GM21423 (cell line): ENCODE results near the gene GUCA2B.

Source experiments
- ATAC-seq: cut with Tn5 transposase; IDR thresholded peaks from one replicate; pipeline ENCODE4 v1.9.1; 2021; ENCODE audit warnings: mild to moderate bottlenecking, moderate library complexity; ENCODE audit not compliant: unreplicated experiment

Gene GUCA2B

DNA sequence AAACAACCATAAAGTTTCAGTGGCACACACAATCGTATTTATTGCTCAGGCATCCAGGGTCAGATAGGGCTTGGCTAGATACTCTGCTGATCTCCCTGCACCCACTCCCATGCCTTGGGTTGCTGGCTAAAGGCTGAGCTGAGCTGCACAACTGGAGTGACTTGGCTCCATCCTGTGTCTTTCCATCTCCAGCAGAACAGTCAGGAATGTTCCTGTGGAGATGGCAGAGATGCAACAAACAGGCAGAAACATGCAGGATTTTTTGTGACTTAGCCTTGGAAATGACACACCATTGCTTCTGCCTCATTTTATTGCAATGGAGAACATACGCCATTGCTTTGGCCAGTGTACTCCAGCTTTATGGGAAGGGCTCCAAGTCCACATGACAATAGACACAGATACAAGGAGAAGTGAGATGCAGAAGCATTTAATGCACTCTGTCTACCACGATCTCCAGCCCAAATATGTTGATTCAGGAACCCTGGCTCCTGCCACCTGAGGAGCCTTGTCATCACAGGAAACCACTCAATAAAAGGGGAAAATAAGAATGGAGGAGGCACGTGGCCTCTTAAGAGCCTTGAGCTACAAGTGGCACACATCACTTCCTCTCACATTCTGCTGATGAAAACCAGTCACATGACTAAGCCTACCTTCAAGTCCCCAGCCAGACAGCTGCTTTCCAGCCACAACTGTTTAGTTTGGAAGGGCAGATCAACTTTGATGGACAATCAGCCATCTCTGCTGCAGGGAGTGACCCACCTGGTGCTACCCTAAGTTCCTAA is 10.1 kb upstream of the GUCA2B start:
- ATAC-seq: no peak

- ATAC-seq: no peak
These were observed 9.1 kb upstream of the GUCA2B start for GRCh38 chr1:42143896-42144710.

DNA sequence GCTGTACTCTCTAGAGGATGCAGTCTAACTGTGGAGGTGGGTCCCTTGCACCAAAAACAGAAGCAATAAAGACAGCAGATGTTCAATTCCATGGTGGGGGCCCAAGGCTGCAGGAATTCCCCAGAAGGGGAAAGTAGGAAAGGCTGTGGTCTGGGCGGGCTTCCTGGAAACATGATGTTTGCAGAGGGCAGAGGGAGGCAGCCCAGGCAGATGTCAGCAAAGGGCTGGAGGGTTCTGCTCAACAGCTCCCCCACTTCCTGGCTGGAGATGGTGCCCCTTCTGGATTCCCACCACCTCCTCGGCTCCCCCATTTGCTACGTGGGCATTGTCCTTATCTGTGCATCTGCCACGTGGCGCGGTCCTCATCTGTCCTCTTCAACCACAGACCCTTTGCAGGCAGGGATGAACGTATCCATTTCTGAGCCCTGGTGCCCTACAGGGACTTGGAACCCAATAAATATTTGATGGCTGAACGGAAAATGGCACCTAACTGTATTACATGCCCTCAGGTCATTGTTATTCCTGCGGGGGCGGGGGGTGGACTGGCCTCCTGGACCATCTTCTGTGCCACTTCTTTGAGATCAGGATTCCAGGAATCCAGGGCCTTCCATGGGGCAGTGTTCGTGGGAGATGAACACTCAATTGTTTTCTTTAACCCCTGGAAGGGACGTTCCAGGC is 8.4 kb upstream of the GUCA2B start:
- no peak for ATAC-seq

DNA sequence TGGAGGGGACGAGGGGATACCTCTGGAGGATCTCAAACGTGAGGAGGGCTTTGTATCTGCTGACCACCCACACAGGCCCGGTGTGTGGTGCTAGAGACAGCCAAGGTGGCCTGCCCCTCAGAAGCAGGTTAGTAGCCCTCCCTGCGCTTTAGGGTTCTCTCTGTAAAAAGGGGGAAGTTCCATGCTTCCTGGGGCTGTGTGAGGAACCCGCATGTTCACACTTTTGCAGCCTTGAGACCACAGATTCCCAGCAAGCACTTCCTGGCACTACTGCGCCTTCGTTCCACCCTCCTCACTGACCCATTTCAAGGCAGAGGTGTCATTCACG is 7.9 kb upstream of the GUCA2B start:
- no peak for ATAC-seq

DNA sequence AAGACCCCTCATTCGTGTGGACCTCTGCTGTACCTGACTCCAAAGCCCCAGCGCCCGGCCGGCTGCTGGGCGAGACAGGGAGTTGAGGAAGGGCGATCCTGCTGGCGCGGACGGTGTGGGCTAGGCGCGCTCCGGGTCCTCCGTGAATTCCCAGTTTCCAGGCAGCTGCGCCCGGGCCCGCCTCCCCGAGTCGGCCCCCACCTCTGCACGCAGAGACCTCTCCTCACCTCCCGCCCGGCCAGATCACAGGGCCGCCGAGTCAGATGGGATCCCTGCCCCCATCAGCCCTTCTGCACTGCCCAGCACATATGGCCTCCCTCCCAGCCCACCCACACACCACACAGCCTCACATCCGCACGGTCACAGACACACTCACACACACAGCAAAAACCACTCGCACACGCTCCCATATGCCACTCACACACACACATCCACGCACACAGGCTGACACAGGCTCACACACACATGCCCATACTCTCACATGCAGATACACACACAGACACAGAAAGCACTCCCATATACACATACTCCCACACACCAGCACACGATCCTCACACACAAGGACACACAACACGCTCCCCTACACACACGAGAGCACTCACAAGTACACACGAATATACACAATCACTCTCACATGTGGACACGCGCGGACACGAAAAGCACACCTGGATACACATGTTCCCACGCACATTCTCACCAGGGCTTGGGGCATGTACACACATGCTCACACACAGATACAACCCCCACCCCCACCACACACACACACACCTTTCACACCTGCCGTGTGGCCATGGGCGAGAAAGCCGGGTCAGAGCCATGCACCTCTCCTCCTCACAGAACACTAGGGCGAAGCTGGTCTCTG is 7.2 kb upstream of the GUCA2B start:
- no peak for ATAC-seq

GRCh38 chr1:42146626-42147320 is 6.4 kb upstream of the GUCA2B start:
- ATAC-seq: no peak

DNA sequence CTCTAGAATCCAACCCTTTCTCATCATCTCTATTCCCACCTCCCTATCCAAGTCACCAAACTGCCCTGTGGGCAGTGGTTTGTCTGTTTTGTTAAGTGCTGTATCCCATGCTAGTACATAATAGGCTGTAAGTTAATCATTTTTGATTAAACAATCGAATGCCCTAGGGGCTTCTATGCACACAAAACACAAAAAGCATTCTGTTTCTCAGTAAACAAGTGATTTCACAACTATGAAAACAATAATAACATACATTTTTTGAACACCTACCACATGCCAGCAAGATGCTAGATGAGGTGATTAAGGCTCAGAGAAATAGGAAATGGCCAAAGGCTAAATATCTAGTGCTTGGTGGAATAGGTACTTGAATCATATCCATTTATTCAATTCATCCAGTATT is 5.0 kb upstream of the GUCA2B start:
- no peak for ATAC-seq

DNA sequence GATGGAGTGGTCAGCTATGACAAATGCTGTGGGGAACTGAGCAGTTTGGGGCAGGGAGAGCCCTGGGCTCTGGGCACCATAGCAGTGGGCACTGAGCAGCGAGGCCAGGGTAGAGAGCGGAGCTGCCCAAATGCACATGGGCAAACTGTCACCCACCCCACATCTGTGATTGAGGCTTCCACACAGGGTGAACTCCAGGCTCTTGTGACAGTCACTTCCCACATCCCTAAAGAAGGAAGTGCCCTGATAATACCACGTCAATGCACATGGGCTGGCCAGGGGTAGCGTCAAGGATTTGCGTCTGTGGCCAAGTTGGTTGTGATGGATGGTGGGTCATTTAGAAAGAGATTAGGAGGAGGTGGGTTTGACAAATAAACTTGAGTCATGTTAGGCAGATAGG is 2.6 kb upstream of the GUCA2B start:
- ATAC-seq: no peak

- ATAC-seq: no peak
These were observed 1.1 kb upstream of the GUCA2B start for GRCh38 chr1:42152119-42152518.

DNA sequence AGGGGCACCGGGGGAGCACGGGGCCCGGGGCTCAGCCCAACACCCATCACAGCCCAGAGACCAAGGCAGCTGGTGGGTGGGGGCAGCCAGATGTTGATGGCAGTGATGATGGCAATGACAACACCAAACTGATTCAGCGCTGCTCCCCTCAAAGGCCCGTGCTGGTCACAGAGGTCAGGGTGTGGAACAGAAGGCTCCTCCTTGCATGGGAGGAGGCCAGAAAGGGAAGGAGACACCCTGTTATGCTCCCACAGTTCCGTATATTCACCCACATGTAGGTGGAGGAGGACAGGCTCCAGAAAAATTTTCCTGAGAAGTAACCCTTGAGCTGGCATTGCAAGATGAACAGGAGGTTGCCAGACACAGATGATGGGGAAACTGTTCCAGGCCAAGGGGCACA is 414 bp downstream of the GUCA2B start:
- ATAC-seq: no peak

GRCh38 chr1:42154685-42155084 is 1.5 kb downstream of the GUCA2B start:
- ATAC-seq: no peak

- no peak for ATAC-seq
These were observed 2.2 kb downstream of the GUCA2B start for GRCh38 chr1:42155362-42155761.

DNA sequence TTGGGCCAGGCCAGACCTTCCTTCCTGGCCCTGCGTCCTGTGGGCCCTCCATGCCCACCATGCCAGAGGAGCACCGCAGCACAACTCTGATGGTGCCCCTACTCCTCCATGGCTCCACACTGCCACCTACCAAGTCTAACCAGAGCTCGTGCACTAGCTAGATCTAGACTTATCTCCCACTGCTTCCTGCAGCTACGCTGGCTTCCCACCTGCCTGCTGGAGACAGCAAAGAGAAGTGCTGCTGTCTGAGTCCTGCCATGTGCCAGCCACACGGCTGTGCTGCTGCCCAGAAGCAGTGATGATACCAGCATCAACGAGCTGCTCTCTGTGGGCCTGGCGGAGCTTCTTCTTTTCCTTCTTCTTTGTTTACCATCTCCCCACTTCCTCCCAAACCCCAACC is 4.5 kb downstream of the GUCA2B start:
- ATAC-seq: no peak

DNA sequence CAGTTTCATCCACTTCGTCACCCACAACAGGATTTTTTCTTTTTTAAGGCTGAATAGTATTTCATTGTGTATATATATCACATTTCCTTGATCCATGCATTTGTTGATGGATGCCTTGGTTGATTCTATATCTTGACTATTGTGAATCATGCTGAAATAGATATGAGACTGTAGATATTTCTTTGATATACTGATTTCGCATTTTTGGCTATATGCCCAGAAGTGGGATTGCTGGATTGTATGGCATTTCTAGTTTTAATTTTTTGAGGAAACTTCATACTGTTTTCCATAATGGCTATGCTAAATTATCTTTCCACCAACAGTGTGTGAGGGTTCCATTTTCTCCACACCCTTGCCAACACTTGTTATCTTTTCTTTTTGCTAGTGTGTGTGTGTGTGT is 5.0 kb downstream of the GUCA2B start:
- no peak for ATAC-seq

- no peak for ATAC-seq
These were observed 9.0 kb downstream of the GUCA2B start for GRCh38 chr1:42162181-42162580.

DNA sequence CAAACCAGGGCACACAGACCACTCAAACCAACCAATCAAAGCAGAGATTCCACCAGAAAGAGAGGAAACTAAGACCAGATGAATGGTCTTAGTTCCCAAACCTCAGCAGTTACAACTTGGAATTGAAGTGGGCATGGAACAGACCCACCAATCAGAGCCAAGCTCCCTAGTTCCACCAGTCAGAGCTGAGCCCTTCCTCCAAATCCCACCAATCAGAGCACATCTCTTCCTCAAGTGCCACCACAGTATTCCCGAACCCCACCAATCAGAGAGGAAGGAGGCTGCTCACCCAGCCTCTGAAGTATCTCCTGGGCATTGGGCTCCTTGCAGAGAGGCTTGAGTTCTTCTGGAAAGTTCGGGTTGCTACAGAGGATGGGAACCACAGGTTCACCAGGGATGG is 9.9 kb downstream of the GUCA2B start:
- no peak for ATAC-seq

DNA sequence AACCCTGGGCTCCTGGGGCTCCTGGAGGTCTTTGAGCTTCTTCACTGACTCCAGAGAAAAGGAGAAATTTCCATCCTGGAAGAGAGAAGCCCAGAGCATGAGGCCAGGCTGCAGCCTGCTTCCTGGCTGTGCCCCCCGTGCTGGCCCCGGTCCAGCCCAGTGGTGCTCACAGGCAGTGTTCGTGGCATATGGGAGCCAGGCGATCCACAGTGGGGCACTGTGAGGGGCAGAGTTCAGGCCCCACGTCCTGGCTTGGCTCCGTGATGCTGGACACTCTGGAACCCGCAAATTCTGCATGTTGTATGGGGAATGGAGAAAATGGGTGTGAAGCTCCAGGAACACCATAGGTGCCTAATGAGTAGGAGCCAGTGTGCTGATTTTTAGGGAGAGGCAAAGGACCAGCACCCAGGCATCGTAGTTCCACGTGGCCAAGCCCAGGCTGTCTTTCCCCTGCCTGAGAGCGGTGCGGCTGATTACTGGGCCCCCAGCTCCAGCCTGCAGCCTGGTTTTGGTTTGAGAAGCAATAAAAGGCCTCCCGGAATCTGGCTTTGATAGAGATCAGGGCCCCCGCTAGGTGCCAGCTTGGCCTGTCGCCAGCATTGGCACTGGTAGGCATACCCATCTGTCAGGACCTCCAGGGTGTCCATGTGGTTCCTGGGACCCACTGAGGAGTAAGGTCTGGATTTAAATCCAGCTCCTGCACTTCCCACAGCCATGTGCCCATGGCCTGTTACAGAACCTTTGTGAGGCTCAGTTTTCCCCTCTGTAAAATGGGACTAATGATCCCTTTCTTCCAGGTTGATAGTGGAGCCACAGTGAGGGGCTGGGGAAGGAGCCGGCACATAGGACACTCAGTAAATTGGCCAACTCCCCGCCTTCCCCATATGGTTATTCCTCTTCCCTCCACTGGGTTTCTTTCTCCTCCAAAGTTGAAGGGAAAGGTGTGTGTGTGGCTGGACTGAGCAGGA is 10.6 kb downstream of the GUCA2B start:
- no peak for ATAC-seq

GRCh38 chr1:42164551-42165420 is 11.6 kb downstream of the GUCA2B start, which contains the start of gene GUCA2A:
TSS of gene GUCA2A (minus strand) at chr1:42164745. CDS start at chr1:42164712, 33 bp downstream.
- no peak for ATAC-seq
